ENCODE results near the gene TFEB.

DNA sequence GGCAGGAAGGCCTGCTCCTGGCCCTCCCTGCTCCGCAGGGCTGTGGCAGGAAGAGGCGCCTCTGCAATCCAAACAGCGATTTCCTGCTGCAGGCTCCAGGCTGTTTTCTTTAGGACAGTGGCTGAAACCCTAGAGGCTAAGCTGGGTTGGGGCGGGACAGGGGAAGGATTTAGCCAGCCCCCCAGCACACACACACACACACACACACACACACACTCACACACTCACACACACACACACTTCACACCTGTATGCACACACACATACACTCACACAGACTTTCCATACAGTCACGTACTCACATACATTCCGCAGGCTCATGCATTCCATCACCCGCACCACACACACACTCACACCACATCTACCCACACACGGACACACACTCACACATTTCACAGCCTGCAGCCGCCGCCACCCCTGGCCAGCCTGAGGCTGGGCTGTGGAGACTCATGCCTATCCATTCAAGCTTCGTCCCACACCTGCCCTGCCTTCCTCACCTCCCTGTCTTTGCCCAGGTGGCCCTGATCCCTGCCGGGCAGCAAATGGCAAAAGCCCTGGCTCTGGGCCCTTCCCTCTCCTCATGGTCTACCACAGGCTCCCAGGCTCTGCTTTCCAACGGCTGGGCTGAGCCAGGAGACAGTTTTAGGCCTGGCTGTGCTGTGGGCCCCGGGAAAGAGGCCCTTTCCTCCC is 79.3 kb downstream of the TFEB start:
- no peak for TF ChIP-seq CTCF (IDR thresholded peaks at IDR 0.05)
- no peak for TF ChIP-seq EZH2 (IDR thresholded peaks at IDR 0.05)
